ENCODE measurements around the gene PCDHGB5.
"Not testable (repeated sequence)": the region's sequence is repeated elsewhere in the genome, so short reads cannot be mapped to it uniquely, and the experiment has no call there.

- TF ChIP-seq POLR2A, CTCF (IDR thresholded peaks at IDR 0.05): not testable (repeated sequence)
Observed at GRCh38 chr5:141394401-141395187, 3.2 kb upstream of the PCDHGB5 start.
